Measurements from ENCODE around the gene CFAP99.
"Not testable (repeated sequence)": the region's sequence is repeated elsewhere in the genome, so short reads cannot be mapped to it uniquely, and the experiment has no call there.

The CFAP99 gene

GRCh38 chr4:2449051-2449450 lies 30.3 kb downstream of the CFAP99 start:
- no peak for DNase-seq (ENCODE audit: low spot score)

DNA sequence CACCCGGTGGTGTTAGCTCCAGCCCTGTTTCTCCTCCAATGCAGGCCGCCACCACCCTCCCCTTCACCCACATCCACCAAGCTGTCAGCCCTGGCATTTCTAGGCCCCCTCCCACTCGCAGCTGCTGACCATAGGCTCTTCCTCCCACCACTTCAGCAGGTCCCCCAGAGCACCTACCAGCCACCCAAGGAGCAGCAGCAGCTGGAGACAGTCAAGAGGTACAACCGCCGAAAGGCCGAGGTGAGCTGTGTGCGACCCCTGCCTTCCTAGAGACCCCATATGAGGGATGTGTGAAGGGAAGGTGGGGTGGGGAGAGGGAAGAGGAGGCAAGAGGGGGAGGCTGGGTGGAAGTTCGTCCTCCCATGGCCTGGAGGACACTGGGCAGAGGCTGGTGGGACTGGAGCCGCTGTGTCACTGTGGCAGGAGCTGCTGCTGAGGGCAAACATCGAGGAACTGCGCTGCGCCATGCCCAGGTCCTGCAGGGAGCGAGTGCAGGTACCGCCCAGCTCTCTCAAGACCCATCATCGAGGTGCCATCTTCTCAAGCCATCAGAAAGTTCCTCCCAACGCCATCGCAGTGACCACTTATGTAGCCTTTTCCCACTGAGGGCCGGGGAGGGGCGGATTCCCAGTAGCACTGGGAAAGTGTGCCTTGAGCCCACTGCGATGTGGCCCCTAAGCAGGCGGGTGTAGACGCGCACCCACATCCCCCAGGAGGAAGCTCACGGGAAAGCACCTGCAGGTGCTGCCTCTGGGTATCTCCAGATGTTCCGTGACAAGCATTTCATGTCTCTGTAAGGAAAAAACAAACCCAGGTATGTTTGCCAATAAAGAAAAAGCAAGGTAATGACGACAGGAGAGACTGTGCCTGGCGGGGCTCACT lies 31.0 kb downstream of the CFAP99 start:
- DNase-seq (ENCODE audit: low spot score): no peak

DNA sequence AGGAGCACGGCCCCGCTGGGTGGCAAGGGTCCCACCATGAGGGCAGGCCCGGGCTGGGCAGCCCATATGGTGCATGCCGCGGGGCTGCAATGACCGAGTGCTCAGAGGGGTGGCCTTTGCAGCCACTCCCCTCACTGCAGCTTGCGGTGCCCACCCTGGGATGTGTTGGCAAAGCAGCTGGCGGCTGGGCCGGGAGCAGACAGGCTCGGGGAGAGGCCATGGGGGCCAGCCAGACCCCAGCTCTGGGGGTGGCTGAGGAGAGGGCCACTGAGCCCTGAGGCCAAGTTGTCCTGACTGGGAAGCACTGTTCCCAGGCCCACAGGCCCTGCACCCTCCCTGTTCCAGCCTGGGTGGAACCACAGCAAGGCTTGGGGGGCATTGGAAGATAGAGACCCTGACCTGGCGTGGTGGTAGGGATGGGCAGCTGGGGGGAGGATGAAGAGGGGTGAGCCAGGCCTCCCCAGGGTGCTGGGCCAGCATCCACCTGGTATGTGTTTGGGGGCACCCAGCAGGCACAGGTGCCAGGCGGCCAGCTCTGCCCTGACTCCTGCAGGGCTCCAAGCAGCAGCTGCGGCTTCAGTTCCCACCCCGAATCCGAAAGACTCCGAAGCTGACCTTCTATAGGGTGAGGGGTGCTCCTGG lies 31.8 kb downstream of the CFAP99 start:
- no peak for DNase-seq (ENCODE audit: low spot score)

DNA sequence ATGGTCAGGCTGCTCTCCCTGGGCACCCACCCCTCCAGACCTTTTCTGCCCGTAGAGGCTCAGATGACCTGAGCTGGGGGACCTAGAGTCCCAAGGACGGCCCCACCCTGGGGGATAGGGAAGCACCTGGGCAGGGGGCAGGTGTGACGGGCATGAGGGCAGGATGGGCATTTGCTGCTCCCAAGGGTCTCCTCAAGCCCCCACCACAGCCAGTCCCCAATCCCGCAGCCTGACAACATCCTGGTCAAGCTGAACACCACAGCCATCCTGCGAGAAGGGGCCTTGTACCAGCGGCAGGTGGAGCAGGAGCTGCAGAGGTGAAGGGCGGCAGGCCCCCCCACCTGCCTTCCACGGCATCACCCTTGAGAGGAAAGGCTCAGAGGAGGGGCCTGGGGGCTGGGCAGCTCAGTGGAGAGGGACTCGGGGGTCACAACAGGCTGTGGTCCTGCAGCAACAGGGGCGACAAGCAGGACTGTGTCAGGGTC lies 32.3 kb downstream of the CFAP99 start:
- DNase-seq (ENCODE audit: low spot score): no peak

GRCh38 chr4:2451821-2452785 lies 33.3 kb downstream of the CFAP99 start:
- DNase-seq (ENCODE audit: low spot score): no peak

GRCh38 chr4:2457481-2458295 lies 38.9 kb downstream of the CFAP99 start:
- DNase-seq (ENCODE audit: low spot score): no peak

DNA sequence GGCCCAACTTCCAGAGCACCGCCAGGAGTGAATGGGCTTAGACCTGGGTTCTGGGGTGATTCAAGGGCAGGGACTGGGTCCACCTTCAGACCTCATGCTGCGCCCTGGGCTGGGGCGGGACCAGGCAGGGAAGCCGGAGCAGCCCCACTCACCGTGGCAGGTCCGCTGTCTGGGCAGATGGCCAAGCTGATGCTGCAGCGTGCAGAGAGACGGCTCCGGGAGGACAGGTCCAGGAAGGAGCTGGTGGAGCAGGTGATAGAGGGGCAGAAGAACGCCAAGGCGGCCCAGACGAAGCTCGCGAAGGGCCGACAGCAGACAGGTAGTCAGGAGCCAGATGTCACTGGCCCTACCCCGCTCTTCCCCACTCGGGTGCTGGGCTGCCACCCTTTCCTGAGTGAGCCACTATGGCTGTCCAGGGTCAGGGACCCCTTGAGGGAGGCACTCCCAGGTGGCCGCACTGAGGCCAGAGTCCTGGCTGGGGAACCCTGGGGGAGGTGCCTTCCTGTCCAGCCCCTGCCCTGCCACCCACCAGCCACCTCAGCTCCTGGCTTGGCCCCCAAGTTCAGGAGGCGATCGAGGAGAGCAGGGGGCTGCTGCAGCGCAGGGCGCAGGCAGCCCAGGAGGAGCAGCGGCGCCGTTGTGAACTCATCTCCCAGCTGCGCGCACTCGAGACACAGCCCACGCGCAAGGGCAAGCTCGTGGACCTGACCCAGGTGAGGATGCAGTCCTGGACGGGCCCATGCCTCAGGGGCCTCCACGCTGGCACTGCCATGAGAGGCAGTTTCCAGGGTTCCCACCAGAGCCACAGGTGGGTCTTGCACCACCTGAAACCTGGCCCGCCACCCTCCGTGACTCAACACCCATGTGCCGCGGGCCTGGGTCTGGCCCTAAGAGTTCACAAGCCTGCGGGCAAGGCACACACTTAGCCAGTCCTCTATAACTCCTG lies 40.1 kb downstream of the CFAP99 start:
- DNase-seq (ENCODE audit: low spot score): no peak

DNA sequence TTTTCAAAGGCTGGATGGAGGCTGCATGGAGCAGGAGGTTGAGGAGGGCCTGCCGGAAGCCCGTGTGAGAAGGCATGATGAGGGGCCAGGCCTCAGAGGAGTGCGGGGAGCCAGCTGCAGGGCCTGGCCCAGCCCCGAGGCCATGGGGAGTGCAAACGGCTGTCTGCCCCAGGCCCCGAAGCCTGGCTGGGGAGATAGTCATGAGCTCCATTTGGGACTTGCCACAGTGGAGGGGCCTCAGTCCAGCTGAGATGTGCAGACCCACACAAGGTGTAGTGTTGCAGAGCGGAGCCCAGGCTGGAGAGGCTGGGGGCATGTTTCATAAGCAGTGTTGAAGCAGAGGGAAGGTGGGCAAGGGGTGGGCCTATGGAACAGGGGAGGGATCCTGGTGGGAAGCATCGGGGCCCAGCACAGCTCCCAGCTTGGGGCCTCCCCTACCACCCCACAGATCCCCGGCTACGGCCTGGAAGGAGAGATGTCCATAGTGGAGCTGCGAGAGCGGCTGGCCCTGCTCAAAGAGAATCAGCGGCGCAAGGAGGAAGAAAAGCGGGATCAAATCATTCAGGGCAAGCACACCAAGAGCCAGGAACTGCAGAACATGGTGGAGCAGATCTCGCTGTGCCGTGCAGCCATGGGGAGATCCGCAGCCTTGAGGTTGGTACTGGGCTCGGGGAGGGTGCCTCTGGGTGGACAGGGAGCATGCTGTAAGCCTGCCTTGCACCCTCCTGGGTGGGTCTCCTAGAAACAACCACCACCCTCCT lies 41.0 kb downstream of the CFAP99 start:
- DNase-seq (ENCODE audit: low spot score): no peak

DNA sequence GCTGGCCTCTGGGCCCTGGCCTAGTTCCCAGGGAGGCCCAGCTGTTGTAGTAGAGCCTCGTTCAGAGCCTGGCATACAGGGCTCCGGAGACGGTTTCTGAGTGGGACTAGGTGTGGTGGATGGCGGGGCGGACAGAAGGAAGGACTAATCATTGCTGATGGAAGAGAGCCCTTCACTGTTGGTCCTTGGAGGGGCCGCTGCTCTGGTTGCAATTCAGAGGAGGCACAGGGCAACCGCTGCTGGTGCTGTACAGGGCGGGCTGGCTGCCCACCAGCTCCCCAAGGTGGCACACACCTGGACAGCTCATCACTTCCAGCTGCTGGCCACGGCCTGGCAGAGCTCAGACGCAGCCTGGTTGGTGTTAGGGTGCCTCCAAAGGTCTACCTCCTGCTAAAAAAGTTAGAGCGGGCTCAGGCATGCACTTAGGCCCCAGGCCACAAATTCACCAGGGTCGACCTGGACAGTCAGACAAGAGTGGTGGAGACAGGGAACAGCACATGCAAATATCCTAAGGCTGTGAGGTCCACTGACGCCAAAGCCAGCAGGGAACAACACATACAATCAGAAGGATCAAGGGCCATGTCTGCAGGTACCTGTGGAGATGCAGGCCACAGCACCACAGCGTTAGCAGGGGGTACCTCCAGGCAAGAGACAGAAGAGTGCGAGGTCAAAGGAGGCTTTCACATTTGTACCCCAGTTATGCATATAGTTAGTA lies 42.6 kb downstream of the CFAP99 start:
- DNase-seq (ENCODE audit: low spot score): no peak

GRCh38 chr4:2462218-2462991 lies 43.6 kb downstream of the CFAP99 start:
- DNase-seq (ENCODE audit: low spot score): peak; percentile 68

DNA sequence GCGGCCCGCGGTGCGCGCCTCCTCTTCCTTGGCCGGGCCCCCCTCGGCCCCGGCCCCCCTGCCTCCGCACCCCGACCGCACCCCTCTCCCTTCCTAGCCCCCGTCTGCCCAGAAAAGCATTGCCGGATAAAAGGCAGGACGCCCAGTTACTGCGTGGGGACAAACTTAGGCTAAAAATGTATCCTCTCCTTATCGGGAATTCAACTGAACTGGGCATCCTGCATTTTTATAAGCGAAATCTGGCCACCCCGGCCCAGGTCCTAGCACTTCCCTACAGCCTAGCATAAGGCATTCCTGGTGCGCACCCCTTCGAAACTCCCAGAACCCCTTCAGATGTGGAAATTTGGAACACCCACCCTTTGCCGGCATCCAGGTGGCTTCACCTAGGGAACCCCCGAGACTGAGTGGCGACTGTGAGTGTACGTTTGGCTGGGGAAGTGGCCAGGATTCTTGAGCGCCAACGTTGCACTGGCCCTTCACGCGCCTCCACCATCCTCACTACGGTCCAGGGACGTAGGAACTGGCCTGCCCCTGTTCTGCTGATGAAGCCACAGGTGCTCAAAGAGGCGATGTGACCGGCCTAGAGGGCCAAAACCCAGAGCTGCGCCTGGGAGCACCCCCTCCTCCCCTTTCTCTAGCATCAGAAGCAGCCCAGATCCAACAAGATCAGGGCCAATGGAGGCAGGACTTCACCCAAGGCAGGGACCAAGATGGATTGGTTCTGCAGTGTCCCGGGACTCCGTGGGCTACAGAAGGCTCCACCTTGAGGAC lies 44.4 kb downstream of the CFAP99 start:
- DNase-seq (ENCODE audit: low spot score): no peak

GRCh38 chr4:2465032-2465431 lies 46.3 kb downstream of the CFAP99 start:
- no peak for DNase-seq (ENCODE audit: low spot score)

DNA sequence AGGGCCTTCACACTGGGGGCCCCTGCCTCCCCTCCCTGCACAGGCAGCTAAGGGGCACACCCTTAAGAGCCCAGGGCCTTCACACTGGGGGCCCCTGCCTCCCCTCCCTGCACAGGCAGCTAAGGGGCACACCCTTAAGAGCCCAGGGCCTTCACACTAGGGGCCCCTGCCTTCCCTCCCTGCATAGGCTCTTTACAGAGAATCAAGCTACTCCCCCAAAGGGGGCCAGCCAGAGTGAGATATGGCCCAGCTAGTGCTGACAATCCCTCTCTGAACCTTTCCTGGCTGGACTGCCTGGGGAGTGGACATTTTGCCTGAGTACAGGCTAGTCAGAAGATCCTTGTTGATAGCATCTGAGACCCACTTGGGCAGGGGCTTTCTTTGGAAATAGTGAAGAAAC lies 46.8 kb downstream of the CFAP99 start:
- DNase-seq (ENCODE audit: low spot score): not testable (repeated sequence)

DNA sequence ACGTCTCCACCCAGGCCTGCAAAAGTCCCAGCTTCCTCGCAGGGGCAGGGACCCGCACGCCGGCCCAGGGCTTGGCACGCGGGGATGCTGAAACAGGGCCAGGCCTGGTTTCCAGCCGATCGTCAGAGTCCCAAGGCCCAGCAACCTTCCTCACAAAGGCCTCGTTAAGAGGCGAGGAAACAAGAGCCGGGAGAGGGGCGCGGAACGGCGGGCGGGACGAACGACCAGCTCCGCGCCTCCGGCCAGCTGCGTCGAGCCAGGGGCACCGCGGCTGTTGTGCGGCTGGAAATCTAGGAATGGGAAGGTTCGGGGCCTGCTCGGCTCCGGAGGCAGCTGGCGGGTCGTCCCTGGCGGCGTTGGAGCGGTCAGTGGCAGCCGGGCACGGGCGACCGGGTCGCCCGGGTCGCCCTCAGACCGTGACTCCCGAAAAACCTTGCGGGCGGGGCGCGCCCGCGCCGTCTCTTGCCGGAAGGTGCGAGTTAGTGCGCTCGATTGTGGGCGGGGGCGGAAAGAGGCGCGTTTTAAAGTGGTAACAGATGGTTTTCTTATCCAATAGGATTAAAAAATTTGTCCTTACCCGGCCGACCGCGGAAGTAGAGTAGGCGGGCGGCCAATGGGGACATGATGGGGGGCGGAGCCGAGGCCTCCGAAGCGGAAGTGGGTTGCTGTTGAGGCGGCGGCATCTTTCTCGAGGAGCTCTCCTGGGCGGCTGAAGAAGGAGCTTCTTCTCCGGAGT lies 49.9 kb downstream of the CFAP99 start, which contains the start of gene RNF4:
Gene RNF4, plus strand, starts transcription at position 651 of the 736 bp plus-strand sequence. CDS start 21,388 bp downstream, outside the sequence.
- DNase-seq (ENCODE audit: low spot score): peak; percentile 98

GRCh38 chr4:2469192-2469984 lies 50.6 kb downstream of the CFAP99 start:
- DNase-seq (ENCODE audit: low spot score): peak; percentile 53

All from kidney tubule cell (primary cell).